ENCODE data around the gene GNL2. TPM values are rescaled to one million over a fixed set of nuclear protein-coding genes. Genes with fewer than 3 reads are reported as not detected.

GNL2 gene
- total RNA-seq, 1 donor from 2014 or later, result 52.3 TPM

GRCh38 chr1:37609994-37610393 lies 14.3 kb upstream of the GNL2 start:
- H3K27me3 Mint-ChIP-seq (ENCODE audit: unreplicated experiment), result peaks cover 11% of the 10 kb centered on the region
- H3K36me3 Mint-ChIP-seq (ENCODE audit: unreplicated experiment), result no peaks in the 10 kb centered on the region
- H3K27ac Mint-ChIP-seq (ENCODE audit: unreplicated experiment), result no peak overlapping the region
- no peak for DNase-seq (ENCODE audit: extremely low spot score, unreplicated experiment)
- TF ChIP-seq, protein P1, sequence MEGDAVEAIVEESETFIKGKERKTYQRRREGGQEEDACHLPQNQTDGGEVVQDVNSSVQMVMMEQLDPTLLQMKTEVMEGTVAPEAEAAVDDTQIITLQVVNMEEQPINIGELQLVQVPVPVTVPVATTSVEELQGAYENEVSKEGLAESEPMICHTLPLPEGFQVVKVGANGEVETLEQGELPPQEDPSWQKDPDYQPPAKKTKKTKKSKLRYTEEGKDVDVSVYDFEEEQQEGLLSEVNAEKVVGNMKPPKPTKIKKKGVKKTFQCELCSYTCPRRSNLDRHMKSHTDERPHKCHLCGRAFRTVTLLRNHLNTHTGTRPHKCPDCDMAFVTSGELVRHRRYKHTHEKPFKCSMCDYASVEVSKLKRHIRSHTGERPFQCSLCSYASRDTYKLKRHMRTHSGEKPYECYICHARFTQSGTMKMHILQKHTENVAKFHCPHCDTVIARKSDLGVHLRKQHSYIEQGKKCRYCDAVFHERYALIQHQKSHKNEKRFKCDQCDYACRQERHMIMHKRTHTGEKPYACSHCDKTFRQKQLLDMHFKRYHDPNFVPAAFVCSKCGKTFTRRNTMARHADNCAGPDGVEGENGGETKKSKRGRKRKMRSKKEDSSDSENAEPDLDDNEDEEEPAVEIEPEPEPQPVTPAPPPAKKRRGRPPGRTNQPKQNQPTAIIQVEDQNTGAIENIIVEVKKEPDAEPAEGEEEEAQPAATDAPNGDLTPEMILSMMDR (IDR thresholded peaks at IDR 0.05), result no peak
- H3K4me3 Mint-ChIP-seq (ENCODE audit: unreplicated experiment), result no peak overlapping the region
- no peaks in the 10 kb centered on the region for H3K9me3 Mint-ChIP-seq (ENCODE audit: unreplicated experiment)
- H3K4me1 Mint-ChIP-seq (ENCODE audit: unreplicated experiment), result no peaks in the 10 kb centered on the region

- H3K27me3 Mint-ChIP-seq (ENCODE audit: unreplicated experiment), result peaks cover 20% of the 10 kb centered on the region
- H3K4me3 Mint-ChIP-seq (ENCODE audit: unreplicated experiment), result no peak overlapping the region
- TF ChIP-seq, protein P1 (IDR thresholded peaks at IDR 0.05), result no peak
- no peaks in the 10 kb centered on the region for H3K36me3 Mint-ChIP-seq (ENCODE audit: unreplicated experiment)
- no peaks in the 10 kb centered on the region for H3K9me3 Mint-ChIP-seq (ENCODE audit: unreplicated experiment)
- DNase-seq (ENCODE audit: extremely low spot score, unreplicated experiment), result no peak
- no peak overlapping the region for H3K27ac Mint-ChIP-seq (ENCODE audit: unreplicated experiment)
- H3K4me1 Mint-ChIP-seq (ENCODE audit: unreplicated experiment), result no peaks in the 10 kb centered on the region
These were observed 13.3 kb upstream of the GNL2 start for GRCh38 chr1:37609002-37609401.

GRCh38 chr1:37606481-37607263 lies 10.9 kb upstream of the GNL2 start:
- Mint-ChIP-seq H3K27me3 (ENCODE audit: unreplicated experiment) (peaks cover 22% of the 10 kb centered on the region), H3K27ac (ENCODE audit: unreplicated experiment) (no peak overlapping the region), H3K4me3 (ENCODE audit: unreplicated experiment) (no peak overlapping the region), H3K36me3 (ENCODE audit: unreplicated experiment) (no peaks in the 10 kb centered on the region), H3K4me1 (ENCODE audit: unreplicated experiment) (peaks cover 5% of the 10 kb centered on the region), H3K9me3 (ENCODE audit: unreplicated experiment) (no peaks in the 10 kb centered on the region)
- TF ChIP-seq, protein P1 (IDR thresholded peaks at IDR 0.05), result no peak
- no peak for DNase-seq (ENCODE audit: extremely low spot score, unreplicated experiment)

DNA sequence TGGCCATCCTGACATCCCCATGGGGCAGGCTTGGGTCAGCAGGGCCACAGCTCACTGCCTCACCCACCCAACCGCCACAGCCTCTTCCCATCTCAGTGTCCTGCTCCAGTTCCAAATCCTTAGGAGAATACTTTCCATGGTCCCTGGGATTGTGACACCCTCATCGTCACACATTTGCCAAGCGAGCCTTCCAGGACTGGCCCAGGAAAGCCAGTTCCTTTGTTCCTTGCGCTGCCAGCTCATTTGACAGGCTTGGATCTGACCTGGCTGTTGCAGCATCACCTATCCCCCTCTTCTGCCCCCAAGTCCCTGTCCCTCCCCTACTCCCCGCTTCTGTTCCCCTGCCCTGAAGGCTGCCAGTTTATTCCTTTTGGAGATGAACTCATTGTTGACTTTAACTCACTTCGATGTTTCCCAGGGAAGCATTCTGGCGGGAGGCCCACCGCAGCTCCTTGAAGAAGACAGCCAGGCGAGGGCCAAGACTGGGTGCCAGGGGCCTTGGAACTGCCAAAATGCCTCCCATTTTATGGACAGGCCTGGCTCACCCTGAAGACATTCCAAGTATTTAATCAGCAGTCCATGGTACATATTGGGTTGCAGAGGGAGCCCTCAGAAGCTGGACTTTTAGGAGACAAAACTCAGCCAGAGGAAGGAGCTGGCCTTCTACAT lies 10.2 kb upstream of the GNL2 start:
- no peak overlapping the region for H3K4me3 Mint-ChIP-seq (ENCODE audit: unreplicated experiment)
- no peak overlapping the region for H3K27ac Mint-ChIP-seq (ENCODE audit: unreplicated experiment)
- no peaks in the 10 kb centered on the region for H3K36me3 Mint-ChIP-seq (ENCODE audit: unreplicated experiment)
- H3K27me3 Mint-ChIP-seq (ENCODE audit: unreplicated experiment), result peaks cover 19% of the 10 kb centered on the region
- TF ChIP-seq, protein P1 (IDR thresholded peaks at IDR 0.05), result no peak
- DNase-seq (ENCODE audit: extremely low spot score, unreplicated experiment), result no peak
- H3K4me1 Mint-ChIP-seq (ENCODE audit: unreplicated experiment), result peaks cover 12% of the 10 kb centered on the region
- no peaks in the 10 kb centered on the region for H3K9me3 Mint-ChIP-seq (ENCODE audit: unreplicated experiment)

DNA sequence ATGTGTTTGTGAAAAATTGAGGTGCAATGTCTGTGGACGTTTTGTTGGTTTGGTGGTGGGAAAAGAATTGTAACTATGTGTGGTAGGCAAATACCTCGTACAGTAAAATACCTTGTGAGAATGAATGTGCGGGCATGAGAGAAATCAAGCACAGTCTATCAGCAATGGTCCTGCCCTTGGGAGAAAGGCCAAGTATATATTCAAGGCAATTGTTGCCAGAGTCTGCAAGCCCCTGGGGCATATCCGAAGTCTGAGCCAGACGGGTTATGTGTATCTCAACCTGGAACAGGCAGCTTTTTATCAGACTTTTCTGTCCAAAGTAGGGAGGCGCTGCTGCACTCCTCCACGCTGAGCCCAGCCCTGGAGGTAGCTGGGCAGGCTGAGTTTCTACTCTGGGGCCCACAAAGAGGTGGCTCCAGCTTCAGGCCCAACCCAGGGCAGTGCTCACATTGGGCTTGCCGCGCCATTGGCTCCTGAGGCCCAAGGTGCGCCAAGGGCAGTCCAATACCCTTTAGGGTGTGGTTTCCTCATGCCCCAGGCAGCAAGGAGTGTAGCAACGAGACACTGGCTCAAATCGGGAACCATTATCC lies 9.4 kb upstream of the GNL2 start:
- H3K4me1 Mint-ChIP-seq (ENCODE audit: unreplicated experiment), result peaks cover 13% of the 10 kb centered on the region
- no peaks in the 10 kb centered on the region for H3K36me3 Mint-ChIP-seq (ENCODE audit: unreplicated experiment)
- H3K27ac Mint-ChIP-seq (ENCODE audit: unreplicated experiment), result no peak overlapping the region
- peaks cover 19% of the 10 kb centered on the region for H3K27me3 Mint-ChIP-seq (ENCODE audit: unreplicated experiment)
- H3K9me3 Mint-ChIP-seq (ENCODE audit: unreplicated experiment), result no peaks in the 10 kb centered on the region
- TF ChIP-seq, protein P1 (IDR thresholded peaks at IDR 0.05), result no peak
- H3K4me3 Mint-ChIP-seq (ENCODE audit: unreplicated experiment), result no peak overlapping the region
- no peak for DNase-seq (ENCODE audit: extremely low spot score, unreplicated experiment)

Measured in osteocyte (in vitro differentiated cells).